Skeletal muscle cell (primary cell): ENCODE results near the gene AKNA.

Experiments
- DNase-seq: peaks from one replicate; pipeline ENCODE4 v3.0.0-alpha.2; 2010; ENCODE audit warnings: low read depth
- H3K4me3 ChIP-seq: 2 replicates; pipeline ENCODE4 v1.5.1; 2011; ENCODE audit warnings: low read depth, mild to moderate bottlenecking, control low read depth, low read length, moderate library complexity

Gene AKNA

GRCh38 chr9:114397848-114398605 is 10.2 kb upstream of the AKNA start:
- peak; percentile 73 for DNase-seq
- peak overlapping the region; percentile 76 for H3K4me3 ChIP-seq

GRCh38 chr9:114397219-114397847 is 9.6 kb upstream of the AKNA start:
- peak overlapping the region; percentile 76 for H3K4me3 ChIP-seq

GRCh38 chr9:114396558-114397218 is 8.9 kb upstream of the AKNA start:
- H3K4me3 ChIP-seq = peak overlapping the region; percentile 76

More at GRCh38 chr9:114397219-114397847, 9.6 kb upstream of the AKNA start:
- no peak for DNase-seq

GRCh38 chr9:114395768-114396167 is 8.0 kb upstream of the AKNA start:
- no peak for DNase-seq
- no peak overlapping the region for H3K4me3 ChIP-seq

More at GRCh38 chr9:114396558-114397218, 8.9 kb upstream of the AKNA start:
- DNase-seq = peak; percentile 79

GRCh38 chr9:114395334-114395617 is 7.5 kb upstream of the AKNA start:
- DNase-seq = no peak
- no peak overlapping the region for H3K4me3 ChIP-seq

- DNase-seq = no peak
- H3K4me3 ChIP-seq = no peak overlapping the region
Observed at GRCh38 chr9:114394523-114395333, 6.9 kb upstream of the AKNA start.

GRCh38 chr9:114392749-114393112 is 4.9 kb upstream of the AKNA start:
- no peak for DNase-seq
- no peak overlapping the region for H3K4me3 ChIP-seq

GRCh38 chr9:114390952-114391351 is 3.2 kb upstream of the AKNA start:
- DNase-seq = no peak
- no peak overlapping the region for H3K4me3 ChIP-seq

- no peak overlapping the region for H3K4me3 ChIP-seq
- no peak for DNase-seq
Observed at GRCh38 chr9:114389612-114390368, 2.0 kb upstream of the AKNA start.

GRCh38 chr9:114388764-114389375 is 1.1 kb upstream of the AKNA start:
- no peak for DNase-seq
- no peak overlapping the region for H3K4me3 ChIP-seq

- DNase-seq = no peak
- peak overlapping the region; percentile 59 for H3K4me3 ChIP-seq
Observed at GRCh38 chr9:114388357-114388682, 538 bp upstream of the AKNA start.

- DNase-seq = no peak
- peak overlapping the region; percentile 59 for H3K4me3 ChIP-seq
Observed at GRCh38 chr9:114386886-114387679, 699 bp downstream of the AKNA start.

GRCh38 chr9:114386361-114386885 is 1.4 kb downstream of the AKNA start:
- DNase-seq = no peak
- H3K4me3 ChIP-seq = peak overlapping the region; percentile 59

- H3K4me3 ChIP-seq = peak overlapping the region; percentile 59
- peak; percentile 70 for DNase-seq
Observed at GRCh38 chr9:114385397-114386181, 2.2 kb downstream of the AKNA start.

GRCh38 chr9:114384836-114385396 is 2.9 kb downstream of the AKNA start:
- DNase-seq = no peak
- no peak overlapping the region for H3K4me3 ChIP-seq

- no peak for DNase-seq
- no peak overlapping the region for H3K4me3 ChIP-seq
Observed at GRCh38 chr9:114384341-114384740, 3.4 kb downstream of the AKNA start.
